Measurements from ENCODE around the gene SRA1.

The SRA1 gene

DNA sequence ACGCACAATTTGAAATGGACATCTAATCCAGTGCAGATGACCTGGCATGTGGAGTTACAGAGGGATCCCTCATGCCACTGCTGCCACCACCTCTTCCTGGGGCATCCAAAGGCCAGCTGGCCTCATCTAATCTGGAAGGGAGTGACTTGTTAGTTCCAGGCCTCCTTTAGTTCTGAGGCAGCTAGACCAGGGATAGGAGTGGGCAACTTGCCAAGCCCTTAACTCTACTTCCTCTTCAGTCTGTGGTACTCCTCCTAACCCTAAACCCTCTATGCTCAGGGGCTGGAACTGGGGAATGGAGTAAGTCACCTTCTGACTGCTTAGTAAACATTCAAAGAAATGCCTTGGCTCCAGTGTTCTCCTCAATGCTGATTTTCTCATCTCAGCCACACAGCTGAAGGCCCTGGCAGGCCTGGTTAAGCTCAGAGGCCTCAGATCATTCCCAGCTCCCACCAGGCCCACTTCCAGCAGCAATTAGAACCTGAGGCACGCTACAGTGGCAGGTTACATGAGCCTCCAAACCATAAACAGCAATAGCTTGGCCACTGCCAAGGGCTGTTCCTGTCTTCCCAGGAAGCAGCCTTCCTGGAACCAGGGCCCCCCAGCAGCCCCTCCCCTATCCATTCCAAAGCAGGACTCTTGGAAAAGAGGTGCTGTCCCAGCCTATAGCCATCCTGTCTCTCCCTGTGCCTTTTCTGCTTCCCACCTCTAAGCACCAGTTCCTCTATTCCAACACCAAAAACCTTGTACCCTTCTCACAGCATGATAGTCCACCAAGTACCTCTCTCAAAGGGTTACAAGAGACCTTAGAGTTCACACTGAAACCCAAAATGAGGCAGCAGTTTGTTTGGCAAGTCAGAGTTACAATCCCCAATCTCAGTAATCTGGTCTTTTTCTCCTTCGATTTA, 7.8 kb downstream of the SRA1 start:
- FAIRE-seq: no peak

DNA sequence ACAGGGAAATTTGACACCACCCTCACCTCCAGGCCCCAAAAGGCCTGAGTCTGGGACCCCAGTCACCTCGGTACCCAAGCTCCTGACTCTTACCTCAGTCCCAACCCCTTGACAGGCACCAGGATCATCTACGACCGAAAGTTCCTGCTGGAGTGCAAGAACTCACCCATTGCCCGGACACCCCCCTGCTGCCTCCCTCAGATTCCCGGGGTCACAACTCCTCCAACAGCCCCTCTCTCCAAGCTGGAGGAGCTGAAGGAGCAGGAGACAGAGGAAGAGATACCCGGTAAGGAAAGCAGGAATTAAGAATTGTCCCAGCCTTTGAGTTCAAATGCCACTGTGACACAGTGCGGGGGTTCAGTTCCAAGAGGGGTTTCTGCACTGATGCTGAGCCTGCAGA, 8.5 kb downstream of the SRA1 start:
- FAIRE-seq: no peak

- FAIRE-seq: no peak
These were observed 9.0 kb downstream of the SRA1 start for GRCh38 chr5:140548300-140548688.

GRCh38 chr5:140547508-140548299, 9.6 kb downstream of the SRA1 start, which contains the start of gene EIF4EBP3:
EIF4EBP3 (plus strand) TSS chr5:140547662; CDS start chr5:140547738, 76 bp downstream.
- FAIRE-seq: no peak

DNA sequence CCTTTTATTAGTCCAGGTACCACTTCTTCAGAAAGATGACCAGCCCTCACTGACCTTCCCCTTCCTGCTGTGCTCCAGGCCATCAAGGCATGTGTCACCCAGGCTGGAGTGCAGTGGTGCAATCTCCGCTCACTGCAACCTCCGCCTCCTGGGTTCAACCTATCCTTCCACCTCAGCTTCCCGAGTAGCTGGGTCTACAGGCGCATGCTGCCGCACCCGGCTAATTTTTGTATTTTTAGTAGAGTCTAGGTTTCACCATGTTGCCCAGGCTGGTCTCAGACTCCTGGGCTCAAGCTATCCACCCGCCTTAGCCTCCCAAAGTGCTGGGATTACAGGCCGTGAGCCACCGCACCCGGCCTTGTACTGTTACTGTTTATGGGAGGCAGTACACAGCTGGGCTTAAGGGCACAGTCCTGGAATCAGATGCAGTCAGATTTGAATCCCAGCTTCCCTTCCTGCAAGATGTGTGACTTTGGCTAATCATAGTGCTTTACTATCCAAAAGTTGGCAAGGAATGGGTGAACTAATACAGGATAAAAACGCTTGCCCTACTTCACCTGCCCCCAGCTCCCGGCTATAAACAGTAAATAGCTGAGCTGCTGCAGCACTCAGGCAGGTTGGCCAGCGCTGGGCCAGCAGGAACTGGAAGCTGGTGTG, 10.3 kb downstream of the SRA1 start:
- FAIRE-seq: no peak

DNA sequence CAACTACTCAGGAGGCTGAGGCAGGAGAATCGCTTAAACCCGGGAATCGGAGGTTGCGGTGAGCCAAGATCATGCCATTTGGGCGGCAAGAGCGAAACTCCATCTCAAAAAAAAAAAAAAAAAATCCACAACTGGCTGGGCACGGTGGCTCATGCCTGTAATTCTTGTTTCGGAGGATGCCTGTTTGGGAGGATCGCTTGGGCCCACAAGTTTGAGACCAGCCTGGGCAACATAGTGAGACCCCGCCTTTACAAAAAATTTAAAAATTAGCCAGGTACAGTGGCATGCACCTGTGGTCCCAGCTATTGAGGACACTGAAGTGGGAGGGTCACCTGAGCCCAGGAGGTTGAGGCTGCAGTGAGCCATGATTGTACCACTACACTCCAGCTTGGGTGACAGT, 11.7 kb downstream of the SRA1 start:
- FAIRE-seq: no peak

DNA sequence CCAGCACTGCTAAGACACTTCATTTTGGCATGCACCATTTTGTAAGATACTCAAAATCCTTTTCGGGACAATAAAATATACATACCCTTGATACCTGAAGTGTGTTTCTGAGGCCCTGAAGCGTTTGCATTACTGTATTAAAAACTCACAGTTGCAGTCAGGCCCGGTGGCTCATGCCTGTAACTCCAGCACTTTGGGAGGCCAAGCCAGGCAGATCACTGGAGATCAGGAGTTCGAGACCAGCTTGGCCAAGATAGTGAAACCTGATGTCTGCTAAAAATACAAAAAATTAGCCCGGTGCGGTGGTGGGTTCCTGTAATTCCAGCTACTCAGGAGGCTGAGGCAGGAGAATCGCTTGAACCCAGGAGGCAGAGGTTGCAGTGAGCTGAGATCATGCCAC, 12.3 kb downstream of the SRA1 start:
- no peak for FAIRE-seq

GRCh38 chr5:140542972-140543371, 14.3 kb downstream of the SRA1 start:
- no peak for FAIRE-seq

DNA sequence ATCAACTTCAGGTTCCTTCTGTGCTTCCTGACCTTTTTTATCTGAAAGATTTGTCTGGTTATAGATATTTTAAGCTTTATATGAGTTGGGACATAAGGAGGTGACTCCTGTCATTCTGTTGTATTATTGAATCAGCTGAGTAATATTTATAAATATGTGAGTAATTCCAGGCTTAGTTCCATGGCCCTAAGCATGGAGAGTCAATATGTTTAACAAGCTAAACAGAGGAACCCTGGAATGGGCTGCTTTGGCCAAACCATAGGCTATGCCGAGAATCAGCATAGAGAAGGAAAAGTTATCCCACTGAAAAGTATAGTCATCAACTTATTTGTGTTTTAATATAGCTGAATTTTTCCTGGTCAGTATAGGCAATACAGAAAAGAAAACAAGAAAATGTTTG, 17.0 kb downstream of the SRA1 start:
- FAIRE-seq: no peak

DNA sequence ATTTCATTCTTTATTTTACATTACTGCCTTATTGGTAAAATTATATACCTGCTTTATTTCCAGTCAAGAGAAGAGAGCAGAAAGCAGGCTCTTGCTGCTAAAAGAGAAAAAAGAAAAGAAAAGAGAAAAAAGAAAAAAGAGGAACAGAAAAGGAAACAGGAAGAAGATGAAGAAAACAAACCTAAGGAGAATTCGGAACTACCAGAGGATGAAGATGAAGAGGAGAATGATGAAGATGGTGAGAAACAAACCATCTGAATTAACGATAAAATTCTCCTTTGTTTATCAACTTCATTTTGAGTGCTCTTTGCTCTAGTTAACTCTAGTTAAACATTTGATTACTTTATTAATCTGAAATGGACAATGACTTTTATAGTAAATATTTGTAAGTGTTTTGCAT, 33.3 kb downstream of the SRA1 start:
- no peak for FAIRE-seq

GRCh38 chr5:140513124-140513523, 44.1 kb downstream of the SRA1 start:
- no peak for FAIRE-seq

DNA sequence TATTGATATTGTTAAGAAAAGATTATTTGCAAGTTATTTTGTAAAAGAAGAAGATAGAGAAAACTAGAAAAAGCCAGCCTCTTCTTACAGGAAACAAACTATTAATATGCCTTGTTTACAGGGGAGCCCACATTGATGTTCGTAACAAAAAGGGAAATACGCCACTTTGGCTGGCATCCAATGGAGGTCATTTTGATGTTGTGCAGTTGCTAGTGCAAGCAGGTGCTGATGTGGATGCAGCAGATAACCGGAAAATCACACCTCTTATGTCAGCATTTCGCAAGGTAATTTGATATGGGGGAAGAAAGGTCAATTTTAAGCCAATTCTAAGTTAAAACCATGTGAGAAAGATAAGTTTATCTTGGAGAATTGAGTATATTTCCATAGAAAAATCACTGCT, 47.4 kb downstream of the SRA1 start:
- no peak for FAIRE-seq

GRCh38 chr5:140502834-140503233, 54.4 kb downstream of the SRA1 start:
- no peak for FAIRE-seq

All from TTC549 (cell line).